Fibroblast of lung (primary cell): ENCODE data around the gene SYNDIG1.

Source experiments
- EZH2 ChIP-seq: IDR thresholded peaks from 2 replicates; pipeline ENCODE4 v1.5.1; 2012; ENCODE audit warnings: low read length, control low read depth, mild to moderate bottlenecking; ENCODE audit errors: missing control alignments
- TF ChIP-seq, protein P1 (sequence below), 2 donors: IDR thresholded peaks in 1 of 2; conservative IDR thresholded peaks in 1 of 2; 1 replicate in 1 of 2; 2 replicates in 1 of 2; pipeline ENCODE4 v1.5.1; 2011 to 2012; ENCODE audit warnings: low read length in 2 of 2, control low read depth in 1 of 2, inconsistent platforms in 1 of 2, low read depth in 1 of 2, mild to moderate bottlenecking in 1 of 2

DNA sequence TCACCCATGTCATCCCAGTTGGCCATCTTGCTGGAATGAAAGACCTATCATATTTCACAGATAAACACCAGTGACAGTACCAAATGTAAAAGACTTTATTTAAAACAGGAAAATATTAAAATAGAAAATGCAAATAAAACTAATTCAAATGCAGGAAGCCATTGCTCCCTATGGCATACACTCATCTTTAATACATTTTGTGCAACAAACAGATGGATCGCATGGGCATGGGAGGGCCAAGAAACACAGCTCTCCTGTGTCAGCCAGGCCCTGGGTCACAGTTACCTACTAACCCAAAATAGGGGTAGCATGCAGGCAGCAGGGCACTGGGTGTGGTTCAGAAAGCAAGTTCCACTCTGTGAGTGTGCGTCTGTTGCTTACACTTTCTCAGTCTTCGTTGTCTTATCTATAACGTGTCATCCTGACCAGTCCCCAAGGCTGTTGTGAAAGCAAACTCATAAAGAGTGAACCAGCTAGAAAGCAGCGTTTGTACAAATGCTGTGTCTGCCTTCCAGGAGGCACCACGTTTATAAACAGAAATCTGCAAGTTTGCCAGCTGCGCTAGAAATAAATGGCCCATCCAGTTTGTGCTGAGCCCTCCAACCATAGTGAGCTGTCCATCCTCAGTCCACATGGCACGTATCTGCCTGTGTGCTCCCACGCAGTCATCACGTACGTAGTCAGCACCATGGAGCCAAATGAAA lies 180.5 kb downstream of the SYNDIG1 start:
- TF ChIP-seq, protein P1, sequence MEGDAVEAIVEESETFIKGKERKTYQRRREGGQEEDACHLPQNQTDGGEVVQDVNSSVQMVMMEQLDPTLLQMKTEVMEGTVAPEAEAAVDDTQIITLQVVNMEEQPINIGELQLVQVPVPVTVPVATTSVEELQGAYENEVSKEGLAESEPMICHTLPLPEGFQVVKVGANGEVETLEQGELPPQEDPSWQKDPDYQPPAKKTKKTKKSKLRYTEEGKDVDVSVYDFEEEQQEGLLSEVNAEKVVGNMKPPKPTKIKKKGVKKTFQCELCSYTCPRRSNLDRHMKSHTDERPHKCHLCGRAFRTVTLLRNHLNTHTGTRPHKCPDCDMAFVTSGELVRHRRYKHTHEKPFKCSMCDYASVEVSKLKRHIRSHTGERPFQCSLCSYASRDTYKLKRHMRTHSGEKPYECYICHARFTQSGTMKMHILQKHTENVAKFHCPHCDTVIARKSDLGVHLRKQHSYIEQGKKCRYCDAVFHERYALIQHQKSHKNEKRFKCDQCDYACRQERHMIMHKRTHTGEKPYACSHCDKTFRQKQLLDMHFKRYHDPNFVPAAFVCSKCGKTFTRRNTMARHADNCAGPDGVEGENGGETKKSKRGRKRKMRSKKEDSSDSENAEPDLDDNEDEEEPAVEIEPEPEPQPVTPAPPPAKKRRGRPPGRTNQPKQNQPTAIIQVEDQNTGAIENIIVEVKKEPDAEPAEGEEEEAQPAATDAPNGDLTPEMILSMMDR (conservative IDR thresholded peaks at IDR 0.05 in 1 of 2, IDR thresholded peaks at IDR 0.05 in 1 of 2; ENCODE audit: low read depth in 1 of 2, low read length in 2 of 2): no peak
- no peak for TF ChIP-seq EZH2
